GM18519 (cell line): Measurements from ENCODE around the gene TMEM74B.
"Not testable (repeated sequence)": the region's sequence is repeated elsewhere in the genome, so short reads cannot be mapped to it uniquely, and the experiment has no call there.

ENCODE experiments used
- ATAC-seq: cut with Tn5 transposase; IDR thresholded peaks from one replicate; pipeline ENCODE4 v1.9.1; 2021; ENCODE audit warnings: mild to moderate bottlenecking, moderate library complexity; ENCODE audit not compliant: unreplicated experiment, low FRiP score

TMEM74B gene

DNA sequence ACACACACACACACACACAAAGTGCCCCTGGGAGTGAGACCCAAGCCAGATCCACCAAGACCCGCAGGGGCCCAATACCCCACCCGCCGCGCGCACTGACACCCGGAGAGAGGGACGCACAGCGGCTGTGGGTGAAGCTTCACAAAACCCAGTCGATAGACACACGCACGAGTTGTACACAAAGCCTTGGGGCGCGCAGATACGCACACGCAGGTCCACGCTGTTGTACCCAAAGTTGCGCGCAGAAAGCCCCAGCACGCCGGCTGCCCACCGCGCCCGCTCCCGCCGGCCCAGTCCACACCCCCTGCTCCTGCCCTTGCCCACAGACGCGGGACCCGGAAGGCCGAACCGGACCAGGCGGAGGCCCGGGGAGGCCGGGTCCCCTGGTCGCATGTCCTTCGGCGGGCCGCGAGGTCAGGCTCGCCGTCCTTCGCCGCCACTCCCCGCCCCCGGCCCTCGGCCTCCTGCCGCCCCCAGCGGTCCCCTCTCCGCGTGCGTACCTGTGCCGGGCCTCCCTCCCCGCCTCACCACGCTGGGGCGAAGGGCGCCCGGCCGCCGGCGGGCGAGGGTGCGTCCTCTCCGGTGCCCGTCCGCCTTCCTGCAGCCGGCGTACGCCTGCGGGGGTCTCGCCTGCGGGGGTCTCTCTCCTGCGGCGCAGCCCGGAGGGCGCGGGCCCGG lies at the start of gene TMEM74B:
Gene TMEM74B, minus strand, starts transcription at position 344 of the 678 bp plus-strand sequence. CDS start 1,180 bp downstream, outside the sequence.
- ATAC-seq = no peak

GRCh38 chr20:1232286-1233111 lies 47.7 kb upstream of the TMEM74B start:
- ATAC-seq = no peak

GRCh38 chr20:1229541-1229940 lies 44.8 kb upstream of the TMEM74B start:
- no peak for ATAC-seq

DNA sequence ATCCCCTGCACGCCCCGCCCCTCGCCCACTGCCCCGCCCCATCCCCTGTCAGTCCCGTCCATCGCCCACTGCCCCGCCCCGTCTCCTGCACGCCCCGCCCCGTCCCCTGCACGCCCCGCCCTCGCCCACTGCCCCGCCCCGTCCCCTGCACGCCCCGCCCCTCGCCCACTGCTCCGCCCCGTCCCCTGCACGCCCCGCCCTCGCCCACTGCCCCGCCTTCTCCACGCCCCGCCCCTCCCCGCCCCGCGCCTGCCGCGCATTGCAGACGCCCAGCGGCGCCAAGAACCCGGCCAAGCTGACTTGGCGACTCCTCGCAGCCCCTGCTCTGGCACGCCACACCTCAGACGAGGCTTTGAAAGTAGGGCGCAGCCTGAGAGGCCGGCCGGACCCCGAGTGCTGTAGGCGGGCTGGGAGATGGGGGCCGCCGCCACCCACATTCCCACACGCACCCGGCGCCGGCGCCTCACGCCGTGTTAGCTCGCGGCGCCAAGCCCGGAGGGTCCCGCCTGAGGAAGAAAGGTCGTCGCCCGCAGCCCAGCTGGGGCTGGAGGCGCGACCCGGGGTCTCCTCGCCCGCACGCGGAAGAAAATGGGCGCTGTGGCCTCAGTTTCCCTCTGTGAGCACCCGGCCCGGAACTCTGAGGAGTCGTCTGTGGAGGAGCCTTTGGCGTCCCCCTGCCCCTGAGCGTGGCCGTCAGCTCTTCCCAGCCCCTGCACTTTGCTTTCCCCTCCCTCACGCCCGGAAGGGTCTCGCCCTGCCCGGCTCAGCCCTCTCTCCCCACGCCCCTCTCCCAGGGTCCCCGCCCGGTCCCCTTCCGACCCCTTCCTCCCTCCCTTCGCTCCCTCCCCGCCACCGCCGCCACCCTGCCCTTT lies 41.2 kb upstream of the TMEM74B start, which contains the start of gene RAD21L1:
Gene RAD21L1, plus strand, starts transcription at position 262 of the 872 bp plus-strand sequence. CDS start 2,410 bp downstream, outside the sequence.
- ATAC-seq = no peak

- no peak for ATAC-seq
Measured at GRCh38 chr20:1225263-1225782, 40.5 kb upstream of the TMEM74B start.

DNA sequence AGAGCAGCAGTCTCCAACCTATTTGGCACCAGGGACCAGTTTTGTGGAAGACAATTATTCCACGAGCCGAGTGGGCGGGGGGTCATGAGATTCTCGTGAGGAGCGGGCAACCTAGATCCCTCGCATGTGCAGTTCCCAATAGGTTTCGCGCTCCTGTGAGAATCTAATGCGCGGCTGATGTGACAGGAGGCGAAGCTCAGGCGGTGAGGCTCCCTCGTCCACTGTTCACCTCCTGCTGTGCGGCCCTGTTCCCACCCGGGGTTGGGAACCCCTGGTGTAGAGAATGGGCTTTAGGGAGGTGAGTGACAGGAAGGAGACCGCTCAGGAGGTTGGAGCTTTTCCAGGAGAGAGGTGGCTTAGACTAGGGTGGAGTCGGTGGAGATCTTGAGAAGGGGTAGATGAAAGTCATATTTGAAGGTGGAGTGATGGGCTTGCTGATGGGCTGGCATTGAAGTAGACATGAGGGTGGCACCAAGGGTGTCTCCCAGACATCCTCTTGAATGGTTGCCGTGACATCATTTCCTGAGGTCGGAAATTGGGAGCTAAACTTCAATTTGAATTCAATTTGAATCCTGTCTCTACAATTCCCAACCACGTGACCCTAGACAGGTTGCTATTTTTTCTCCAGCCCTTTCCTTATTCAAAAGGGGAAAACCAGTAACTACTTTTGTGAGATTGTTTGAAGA lies 39.6 kb upstream of the TMEM74B start:
- ATAC-seq = no peak

- not testable (repeated sequence) for ATAC-seq
Measured at GRCh38 chr20:1222750-1223149, 38.0 kb upstream of the TMEM74B start.

DNA sequence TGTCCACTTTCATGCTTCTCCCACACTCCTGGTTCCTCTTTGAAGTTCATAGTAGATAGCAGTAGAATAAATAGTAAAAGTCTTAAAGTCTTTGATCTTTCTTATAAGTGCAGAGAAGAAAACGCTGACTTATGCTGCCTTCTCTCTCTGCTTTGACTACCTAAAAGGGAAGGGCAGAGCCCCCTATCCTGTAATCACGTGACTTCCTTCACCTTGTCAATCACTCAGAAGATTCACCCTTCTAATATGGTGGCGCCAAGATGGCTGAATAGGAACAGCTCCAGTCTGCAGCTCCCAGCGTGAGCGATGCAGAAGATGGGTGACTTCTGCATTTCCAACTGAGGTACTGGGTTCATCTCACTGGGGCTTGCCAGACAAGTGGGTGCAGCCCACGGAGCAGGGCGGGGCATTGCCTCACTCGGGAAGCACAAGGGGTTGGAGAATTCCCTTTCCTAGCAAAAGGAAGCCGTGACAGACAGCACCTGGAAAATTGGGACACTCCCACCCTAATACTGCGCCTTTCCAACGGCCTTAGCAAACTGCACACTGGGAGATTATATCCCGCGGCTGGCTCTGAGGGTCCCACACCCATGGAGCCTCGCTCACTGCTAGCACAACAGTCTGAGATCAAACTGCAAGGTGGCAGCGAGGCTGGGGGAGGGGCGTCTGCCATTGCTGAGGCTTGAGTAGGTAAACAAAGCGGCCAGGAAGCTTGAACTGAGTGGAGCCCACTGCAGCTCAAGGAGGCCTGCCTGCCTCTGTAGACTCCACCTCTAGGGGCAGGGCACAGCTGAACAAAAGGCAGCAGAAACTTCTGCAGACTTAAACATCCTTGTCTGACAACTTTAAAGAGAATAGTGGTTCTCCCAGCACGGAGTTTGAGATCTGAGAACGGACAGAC lies 32.0 kb upstream of the TMEM74B start:
- not testable (repeated sequence) for ATAC-seq

DNA sequence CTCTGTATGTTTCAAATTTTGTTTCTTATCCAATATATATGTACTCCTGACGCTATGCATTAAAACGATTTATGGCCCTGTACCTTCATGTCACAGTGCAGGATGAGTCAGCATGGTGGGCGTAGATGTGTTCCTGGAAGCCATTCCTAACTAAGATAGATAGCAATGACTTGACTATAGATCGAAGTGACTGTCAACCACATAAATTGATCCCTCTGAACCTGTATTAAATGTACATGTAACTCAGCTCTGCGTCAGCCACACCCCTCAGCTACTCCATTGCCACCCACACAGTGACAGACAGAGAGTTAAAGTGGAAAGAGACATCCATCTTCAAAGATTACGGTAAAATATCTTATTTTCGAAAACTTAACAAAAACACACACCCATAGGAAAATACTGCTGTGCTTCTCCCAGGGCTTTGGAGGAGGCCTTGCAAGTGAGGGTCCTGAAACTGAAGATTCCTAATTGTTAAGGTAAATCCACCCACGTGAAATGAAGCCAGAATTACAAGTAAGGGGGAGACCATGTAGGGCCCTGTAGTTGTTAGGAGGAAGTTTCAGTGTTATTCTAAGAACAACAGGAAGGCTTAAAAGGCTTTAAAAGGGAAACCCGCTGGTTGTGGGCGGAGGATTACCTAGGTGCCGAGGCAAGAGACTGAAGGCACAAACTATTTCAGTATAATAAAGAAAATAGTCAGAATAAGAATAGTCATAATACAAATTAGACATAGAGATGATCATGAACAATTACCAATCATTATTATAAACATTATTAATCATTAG lies 30.8 kb upstream of the TMEM74B start:
- no peak for ATAC-seq

GRCh38 chr20:1214838-1215261 lies 30.1 kb upstream of the TMEM74B start:
- no peak for ATAC-seq

DNA sequence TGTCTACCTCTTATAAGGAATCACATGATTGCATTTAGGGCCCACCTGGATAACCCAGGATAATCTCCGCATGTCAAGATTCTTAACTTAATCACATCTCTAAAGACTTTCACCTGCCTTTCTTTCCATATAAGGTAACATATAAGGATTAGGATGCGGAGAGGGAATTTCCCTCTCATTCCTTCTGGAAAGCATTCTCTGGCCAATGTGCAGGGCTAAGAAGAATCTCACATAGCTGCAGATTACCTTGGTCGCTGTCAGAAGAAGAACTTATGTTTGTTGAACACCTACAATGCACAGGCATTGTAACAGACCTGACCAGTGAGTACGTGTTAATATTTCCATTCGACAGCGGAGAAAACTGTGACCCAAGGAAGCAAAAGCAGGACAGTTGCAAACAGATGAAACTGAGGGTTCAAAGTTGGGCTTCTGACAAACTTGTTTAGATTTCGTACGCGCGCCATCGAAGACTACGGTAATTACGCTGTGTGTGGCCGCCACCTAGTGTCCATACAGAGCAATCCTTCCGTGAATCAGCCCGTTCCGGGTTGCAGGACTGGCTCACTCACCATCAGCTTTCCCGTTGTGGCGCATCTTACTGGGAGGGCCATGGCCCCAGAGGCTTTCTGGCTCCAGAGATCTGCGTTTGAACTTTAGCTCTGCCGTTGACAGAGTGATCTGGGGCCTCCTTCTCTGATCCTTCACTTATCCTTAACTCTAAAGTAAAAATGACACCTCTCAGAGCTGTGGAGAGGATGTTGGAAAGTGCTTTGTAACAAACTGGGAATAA lies 28.0 kb upstream of the TMEM74B start:
- ATAC-seq = no peak

GRCh38 chr20:1212023-1212422 lies 27.2 kb upstream of the TMEM74B start:
- ATAC-seq = no peak

DNA sequence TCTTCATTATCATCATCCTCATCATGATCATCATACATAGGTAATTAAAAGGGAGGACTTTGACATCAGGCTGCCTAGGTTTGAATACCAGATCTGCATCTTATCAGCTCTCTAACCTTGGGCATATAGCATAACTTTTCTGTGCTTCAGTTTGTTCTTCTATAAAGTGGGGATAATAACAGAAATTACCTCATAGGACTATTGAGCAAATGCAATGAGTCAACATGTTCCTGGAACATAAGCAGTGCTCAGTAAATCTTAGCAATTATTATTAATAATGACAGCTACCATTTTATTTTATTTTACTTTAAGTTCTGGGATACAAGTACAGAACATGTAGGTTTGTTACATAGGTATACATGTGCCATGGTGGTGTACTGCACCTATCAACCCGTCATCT lies 25.7 kb upstream of the TMEM74B start:
- no peak for ATAC-seq

GRCh38 chr20:1209447-1210387 lies 24.9 kb upstream of the TMEM74B start:
- ATAC-seq = no peak

GRCh38 chr20:1207293-1207878 lies 22.6 kb upstream of the TMEM74B start:
- no peak for ATAC-seq
